NCI-H82 treated with DMSO at 0.1 percent for 48 hours (cell line): ENCODE measurements around the gene KDR.

Experiments
- DNase-seq: peaks from one replicate; lab custom pipeline; 2025; ENCODE audit not compliant: unreplicated experiment; lab: John Stamatoyannopoulos, UW

Gene KDR

DNA sequence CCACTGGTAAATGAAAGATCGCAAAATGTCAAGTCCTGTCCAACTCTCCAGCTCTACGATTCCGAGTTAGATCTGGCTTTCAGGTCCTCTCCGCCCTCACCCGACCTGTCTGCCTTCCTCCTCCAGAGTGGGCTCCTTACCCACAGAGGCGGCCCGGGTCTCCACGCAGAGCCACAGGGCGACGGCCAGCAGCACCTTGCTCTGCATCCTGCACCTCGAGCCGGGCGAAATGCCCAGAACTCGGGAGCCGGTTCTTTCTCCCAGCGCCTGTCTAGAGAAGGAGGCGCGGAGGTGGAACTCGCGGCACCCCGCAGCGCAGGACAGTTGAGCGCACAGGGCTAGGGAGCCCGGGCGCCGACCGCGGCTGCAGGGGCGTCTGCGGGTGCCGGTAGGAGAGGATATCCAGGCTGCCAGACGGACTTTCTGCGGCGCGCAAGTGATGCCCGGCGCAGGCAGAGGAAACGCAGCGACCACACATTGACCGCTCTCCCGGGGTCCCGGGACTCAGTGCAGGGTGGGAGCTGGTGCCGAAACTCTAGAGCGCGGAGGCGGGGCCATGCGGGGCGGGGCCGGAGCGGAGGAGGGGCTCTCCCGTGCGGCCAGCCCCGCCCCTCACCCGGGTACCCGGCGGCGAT, at the start of gene KDR:
Gene KDR (minus strand): TSS at position 509 of the 635 bp plus-strand sequence. CDS start 302 bp downstream, at position 207.
- no peak for DNase-seq

DNA sequence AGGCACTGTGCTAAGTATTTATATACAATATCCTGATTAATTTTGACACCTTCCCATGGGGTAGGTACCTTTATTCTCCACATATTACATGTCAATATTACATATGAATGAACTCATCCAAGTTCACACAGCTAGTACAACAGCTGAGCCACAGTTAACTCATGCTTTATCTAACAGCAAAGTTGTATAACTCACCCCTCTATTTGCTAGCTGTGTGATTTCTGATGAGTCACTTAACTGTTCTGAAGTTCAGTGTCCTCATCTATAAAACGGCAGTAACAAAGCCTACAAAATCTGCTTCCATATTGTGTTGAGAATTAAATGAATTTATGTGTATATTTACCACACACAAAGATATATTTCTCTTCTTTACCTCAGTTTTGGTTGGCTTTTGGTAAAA, 48.2 kb upstream of the KDR start:
- no peak for DNase-seq

GRCh38 chr4:55172694-55173287, 47.4 kb upstream of the KDR start:
- DNase-seq: no peak

GRCh38 chr4:55170462-55170861, 45.1 kb upstream of the KDR start:
- no peak for DNase-seq

GRCh38 chr4:55169352-55169961, 44.1 kb upstream of the KDR start:
- DNase-seq: no peak

GRCh38 chr4:55162396-55162795, 37.0 kb upstream of the KDR start:
- no peak for DNase-seq

GRCh38 chr4:55161739-55162138, 36.3 kb upstream of the KDR start:
- DNase-seq: no peak

DNA sequence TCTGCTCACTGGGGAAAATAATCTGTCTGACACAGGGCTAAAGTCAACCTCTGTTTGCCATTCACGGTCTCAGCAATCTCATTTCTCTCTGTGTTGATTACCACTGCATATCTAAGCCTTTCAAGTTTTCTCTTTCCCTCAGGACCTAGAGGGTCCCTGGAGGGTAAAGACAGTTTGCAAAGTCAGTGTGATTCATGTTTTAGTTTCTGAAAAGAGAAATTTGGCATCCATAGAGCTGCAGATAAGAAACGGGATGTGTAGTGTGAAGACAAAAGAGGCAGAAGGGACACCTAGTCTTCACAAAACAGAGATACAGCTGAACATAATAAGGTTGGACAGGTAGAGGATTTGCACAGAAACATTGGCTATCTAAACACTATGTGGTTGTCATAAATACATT, 34.5 kb upstream of the KDR start:
- no peak for DNase-seq

DNA sequence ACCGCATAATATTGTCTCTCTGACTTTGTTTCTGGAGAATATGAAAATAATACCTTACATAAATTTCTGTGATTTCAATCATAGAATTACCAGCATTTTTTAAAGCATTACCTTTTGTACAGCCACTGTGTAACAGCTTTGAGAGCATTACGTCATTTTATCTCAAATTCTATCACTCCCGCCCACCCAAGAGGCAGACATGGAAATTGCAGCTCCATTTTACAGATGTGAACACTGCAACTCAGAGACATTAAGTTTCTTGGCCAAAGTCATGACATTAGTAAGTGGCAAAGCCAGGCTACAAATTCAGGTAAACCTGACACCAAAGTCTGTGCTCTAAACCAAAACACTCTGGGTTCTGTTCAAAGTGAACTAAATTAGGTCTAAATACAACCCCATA, 33.6 kb upstream of the KDR start:
- DNase-seq: no peak

DNA sequence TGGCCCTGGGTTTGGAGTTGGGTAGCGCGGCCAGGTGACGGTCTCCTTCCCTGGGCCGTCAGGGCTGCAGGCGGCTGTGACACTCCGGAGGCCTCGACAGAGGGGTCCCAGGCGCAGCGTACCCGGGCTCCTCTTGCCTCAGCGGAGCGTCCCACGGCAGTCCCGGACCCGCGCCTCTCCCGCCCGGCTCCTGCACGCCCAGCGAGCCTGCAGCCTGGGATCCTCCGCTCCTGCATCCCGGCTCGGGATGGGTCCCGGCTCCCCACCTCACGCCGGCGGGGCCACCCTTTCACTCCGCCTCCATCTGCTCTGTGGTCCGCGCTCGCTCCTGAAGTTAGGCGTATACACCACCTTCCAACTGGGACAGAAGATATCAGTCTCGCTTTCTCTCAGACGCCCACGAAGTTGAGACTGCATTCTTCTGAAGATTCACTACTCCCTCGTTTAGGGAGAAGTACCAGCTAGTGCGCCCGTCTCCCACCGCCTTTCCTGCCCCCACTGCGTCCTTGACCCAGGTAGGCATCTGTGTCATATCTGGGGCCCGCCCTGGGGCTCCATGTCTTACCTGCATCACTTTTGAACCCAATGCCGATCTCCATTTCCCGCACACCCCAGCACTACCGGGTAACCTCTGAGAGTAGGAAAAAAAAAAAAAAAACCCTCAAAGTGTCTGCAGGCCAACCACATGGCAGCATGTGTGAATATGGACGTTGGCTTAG, 32.3 kb upstream of the KDR start:
- DNase-seq: no peak

DNA sequence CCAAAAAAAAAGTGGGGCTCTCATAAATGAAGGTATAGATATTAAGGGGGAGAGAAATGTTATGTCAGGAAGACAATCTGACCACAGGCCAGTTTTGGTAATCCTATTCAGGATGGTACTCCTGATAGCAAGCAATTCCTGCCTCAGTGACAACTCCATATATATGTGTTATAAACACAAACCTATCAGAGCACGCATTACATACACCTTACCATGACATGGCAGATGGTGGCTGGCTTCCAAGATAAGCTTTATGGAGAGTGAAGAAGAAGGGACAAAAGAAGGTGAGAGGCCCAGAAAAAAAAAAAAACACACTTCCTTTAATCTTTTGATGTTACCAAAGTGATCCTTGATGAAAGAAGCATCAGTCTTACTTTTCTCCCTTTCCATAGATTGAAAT, 29.5 kb upstream of the KDR start:
- DNase-seq: no peak

DNA sequence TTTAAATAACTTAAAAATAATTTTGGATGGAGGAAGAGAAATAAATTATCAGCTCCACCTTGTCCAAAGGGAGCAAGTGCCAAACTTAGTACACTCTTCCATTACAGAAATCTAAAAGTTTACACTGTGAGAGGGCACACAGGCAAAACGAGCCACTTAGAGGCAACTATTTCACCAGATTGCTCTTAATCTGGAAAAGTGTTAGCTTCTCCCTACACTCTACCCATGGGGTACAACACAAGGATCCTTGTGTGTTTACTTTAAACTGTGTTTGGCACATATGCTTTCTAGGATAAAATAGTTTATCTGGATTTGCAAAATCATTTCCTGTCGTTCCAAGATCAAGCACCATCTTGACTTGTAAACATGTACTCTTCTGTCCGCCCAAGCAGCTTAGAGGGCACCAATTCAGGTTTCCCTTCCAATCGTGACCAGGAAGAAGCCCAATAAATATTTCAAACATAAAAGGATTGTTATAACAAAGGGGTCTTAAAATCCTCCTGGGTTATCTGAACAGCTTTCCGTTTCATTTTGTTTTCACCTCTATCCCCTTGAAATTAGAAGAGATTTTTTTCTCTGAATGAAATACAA, 29.0 kb upstream of the KDR start:
- DNase-seq: no peak

DNA sequence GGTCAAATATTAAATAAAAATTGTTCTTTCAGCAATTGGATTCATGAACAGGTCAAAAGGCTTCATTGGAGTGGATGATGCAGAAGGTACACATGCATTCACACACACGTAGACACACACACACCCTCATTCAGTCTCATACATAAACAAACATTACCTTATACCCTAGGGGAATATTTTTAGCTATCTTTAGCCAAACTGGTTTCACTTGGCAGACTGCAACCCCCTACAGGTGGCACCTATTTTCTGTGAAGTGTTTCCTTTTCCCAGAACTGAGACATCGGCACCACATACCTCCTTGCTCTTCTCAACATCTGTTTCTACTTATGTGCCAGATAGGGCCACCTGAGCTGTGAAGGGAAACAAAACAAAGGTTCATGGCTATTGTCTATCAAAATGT, 18.5 kb upstream of the KDR start:
- DNase-seq: no peak

DNA sequence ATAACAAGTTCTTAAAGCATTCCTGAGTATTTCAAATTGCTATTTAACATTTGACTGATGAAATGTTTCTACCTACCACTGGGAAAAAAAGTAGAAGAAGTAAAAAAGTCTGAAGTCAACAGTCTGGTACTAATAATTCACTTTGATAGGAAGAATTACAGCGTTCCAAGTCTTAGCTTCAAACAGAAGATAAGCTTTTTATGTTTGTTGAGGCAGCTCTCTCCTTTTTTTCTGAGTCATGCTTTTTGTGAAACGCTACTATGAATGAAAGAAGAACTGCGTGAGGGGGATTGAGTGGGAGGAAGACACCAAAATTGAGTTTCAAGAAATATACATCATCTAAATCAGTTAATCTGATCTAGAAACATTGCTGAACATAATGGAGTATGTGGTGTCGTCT, 13.0 kb upstream of the KDR start:
- no peak for DNase-seq

DNA sequence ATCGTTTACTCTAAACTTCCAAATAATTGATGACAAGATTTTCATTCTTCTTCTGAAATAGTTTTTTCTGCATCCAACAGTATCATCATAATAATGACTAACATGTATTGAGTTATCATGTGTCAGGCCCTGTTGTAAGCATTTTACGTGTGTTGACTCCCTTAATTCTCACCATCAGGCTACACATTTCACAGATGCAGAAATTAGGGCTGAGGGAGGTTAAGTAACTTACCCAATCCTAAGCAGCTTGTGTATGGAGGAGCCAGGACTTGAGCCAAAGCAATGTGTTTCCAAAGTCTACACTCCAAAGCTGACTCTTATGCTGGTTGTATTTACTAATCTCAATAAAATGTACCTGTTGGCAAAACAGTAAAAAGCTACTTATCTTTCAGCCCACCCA, 11.2 kb upstream of the KDR start:
- no peak for DNase-seq

DNA sequence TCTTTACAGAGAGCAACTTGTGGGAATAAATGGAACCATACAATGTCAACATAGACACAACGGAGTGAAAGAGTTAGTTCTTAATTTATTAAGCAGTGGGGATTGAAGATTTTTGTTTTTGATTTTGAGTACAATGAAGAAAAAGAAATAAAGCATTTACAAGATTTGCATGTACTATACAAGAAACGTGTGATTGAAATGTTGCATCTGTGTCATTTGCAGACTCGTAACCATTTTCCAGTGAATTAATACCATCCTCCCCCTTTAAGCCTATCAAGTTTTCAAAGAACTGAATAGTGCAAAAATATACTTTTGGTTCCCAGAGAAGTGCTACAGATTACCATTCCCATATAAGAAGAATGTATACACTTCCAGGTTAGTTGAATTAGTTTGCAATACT, 8.6 kb upstream of the KDR start:
- no peak for DNase-seq

DNA sequence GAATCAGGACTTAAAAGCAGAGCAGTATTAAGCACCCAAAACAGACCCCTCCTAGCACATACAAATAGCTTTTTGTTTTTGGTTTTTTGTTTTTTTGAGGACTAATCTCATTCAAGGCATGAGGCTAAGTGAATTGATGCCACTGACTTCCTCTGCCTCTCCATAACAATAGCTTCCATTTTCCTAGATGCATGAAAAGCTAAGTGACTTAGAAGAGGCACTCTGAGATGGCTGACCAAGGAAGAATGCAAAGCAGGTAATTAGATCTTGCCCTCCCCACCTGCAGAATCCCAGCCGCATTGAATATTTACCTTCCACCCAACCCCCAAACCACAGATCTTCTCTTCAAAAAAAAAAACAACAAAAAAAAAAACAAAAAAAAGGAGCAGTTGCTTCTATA, 7.4 kb upstream of the KDR start:
- no peak for DNase-seq

DNA sequence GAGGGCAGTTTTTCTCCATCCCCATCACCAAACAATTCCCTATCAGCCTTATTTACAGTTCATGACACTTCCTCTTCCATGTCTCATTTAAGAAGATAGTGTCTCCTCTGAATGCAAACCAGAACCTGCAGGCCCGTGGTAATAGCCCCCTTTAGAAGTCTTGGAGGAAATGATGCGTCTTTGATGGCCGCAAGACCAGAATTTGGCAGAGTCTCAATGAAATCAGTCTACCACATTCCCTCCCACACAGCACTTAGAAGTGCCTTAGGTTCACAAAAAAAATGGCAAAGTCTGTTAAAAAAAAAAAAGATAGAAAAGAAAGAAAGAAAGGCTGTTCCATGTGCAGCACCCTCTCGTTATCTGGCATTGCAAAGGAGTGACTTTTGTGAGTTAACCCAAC, 2.1 kb upstream of the KDR start:
- no peak for DNase-seq

DNA sequence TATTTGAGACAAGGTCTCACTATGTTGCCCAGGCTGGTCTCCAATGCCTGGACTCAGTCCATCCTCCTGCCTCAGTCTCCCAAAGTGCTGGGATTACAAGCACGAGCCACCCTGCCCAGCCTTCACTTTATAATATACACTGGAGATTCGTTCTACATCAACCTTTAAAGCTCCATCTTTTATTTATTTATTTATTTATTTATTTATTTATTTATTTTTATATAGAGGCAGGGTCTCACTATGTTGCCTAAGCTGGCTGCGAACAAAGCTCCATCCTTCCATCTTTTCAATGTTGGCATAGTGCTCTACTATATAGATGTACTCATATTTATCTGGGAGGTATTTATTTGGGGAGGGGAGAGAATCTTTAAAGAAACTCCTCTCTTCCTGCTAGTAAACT, 1.7 kb upstream of the KDR start:
- no peak for DNase-seq

- no peak for DNase-seq
Observed at GRCh38 chr4:55125763-55126541, 557 bp upstream of the KDR start.
